PC-9 (cell line): ENCODE results near the gene UBE2O. TPM values are rescaled to one million over a fixed set of nuclear protein-coding genes. Genes with fewer than 3 reads are reported as not detected.

Experiments used
- BruUV-seq: library from RNA; stranded (reverse); fragments of 400-500 nt; replicated peaks from 2 replicates; lab custom pipeline; 2021; lab: Mats Ljungman, UMichigan
- CTCF ChIA-PET: fragments of 300-600 bp; sonication (Branson Sonifier 250); formaldehyde crosslinking; loops from one replicate; lab custom pipeline; 2022; ENCODE audit warnings: antibody characterized with exemption; lab: Charles Lee
- POLR2A ChIA-PET: fragments of 300-600 bp; sonication (Branson Sonifier 250); formaldehyde crosslinking; loops from one replicate; lab custom pipeline; 2022; ENCODE audit warnings: antibody characterized with exemption; ENCODE audit not compliant: unreplicated experiment; lab: Charles Lee
- DNase-seq, 2 experiments: peaks; one replicate each; pipeline versions ENCODE4 v3.0.0 to v3.0.0-alpha.2; 2015 to 2022; ENCODE audit warnings: mixed read lengths in 1 of 2
- H2AFZ ChIP-seq: fragments of 200-600 bp; sonication (generic); 2 replicates; pipeline ENCODE4 v1.8.1; 2017; ENCODE audit warnings: antibody characterized with exemption
- H3F3A ChIP-seq: fragments of 200-600 bp; sonication (generic); 2 replicates; pipeline ENCODE4 v1.8.1; 2017; ENCODE audit warnings: antibody characterized with exemption, mild to moderate bottlenecking, low read depth; ENCODE audit not compliant: insufficient read depth
- H3K27ac ChIP-seq: fragments of 200-600 bp; sonication (generic); 2 replicates; pipeline ENCODE4 v1.6.1; 2016; ENCODE audit warnings: mixed run types
- H3K27me3 ChIP-seq: fragments of 200-600 bp; sonication (generic); 2 replicates; pipeline ENCODE4 v1.6.1; 2016; ENCODE audit warnings: low read depth, mixed run types; ENCODE audit not compliant: insufficient read depth
- H3K36me3 ChIP-seq: fragments of 200-600 bp; sonication (generic); 2 replicates; pipeline ENCODE4 v1.6.1; 2016; ENCODE audit warnings: low read depth, mixed run types
- H3K4me1 ChIP-seq: fragments of 200-600 bp; sonication (generic); replicated peaks from 2 replicates; pipeline ENCODE4 v1.6.1; 2016; ENCODE audit warnings: mixed run types; ENCODE audit not compliant: insufficient read depth
- H3K4me2 ChIP-seq: fragments of 200-600 bp; sonication (generic); 2 replicates; pipeline ENCODE4 v1.6.1; 2017; ENCODE audit warnings: mixed run types
- H3K4me3 ChIP-seq: fragments of 200-600 bp; sonication (generic); 2 replicates; pipeline ENCODE4 v1.6.1; 2016; ENCODE audit warnings: mixed run types
- H3K79me2 ChIP-seq: fragments of 200-600 bp; sonication (generic); 2 replicates; pipeline ENCODE4 v1.6.1; 2017; ENCODE audit warnings: low read depth, mixed run types
- H3K9me2 ChIP-seq: fragments of 200-600 bp; sonication (generic); 2 replicates; pipeline ENCODE4 v1.8.1; 2017; ENCODE audit warnings: mild to moderate bottlenecking; ENCODE audit not compliant: insufficient read depth
- H3K9me3 ChIP-seq: fragments of 200-600 bp; sonication (generic); 2 replicates; pipeline ENCODE4 v1.8.1; 2016; ENCODE audit warnings: low read depth; ENCODE audit not compliant: insufficient read depth
- H4K20me1 ChIP-seq: fragments of 200-600 bp; sonication (generic); 2 replicates; pipeline ENCODE4 v1.8.1; 2017; ENCODE audit not compliant: insufficient read depth
- EZH2 ChIP-seq: fragments of 200-600 bp; sonication (generic); IDR thresholded peaks from 2 replicates; pipeline ENCODE4 v1.8.0; 2017; ENCODE audit warnings: antibody characterized with exemption, low read depth
- intact Hi-C: fragments of 100-400 bp; cut with micrococcal nuclease; formaldehyde crosslinking; loops from one replicate; pipeline ENCODE4 v1.10.0; 2022; ENCODE audit not compliant: unreplicated experiment
- total RNA-seq: library from RNA; stranded (reverse); gene quantifications from 2 replicates; pipeline ENCODE4 v1.2.3, GENCODE V29; 2021
- TF ChIP-seq, protein P1 (sequence below): fragments of 200-600 bp; sonication (generic); conservative IDR thresholded peaks from 2 replicates; pipeline ENCODE4 v1.6.1; 2017; ENCODE audit warnings: mixed run types, antibody characterized with exemption, mild to moderate bottlenecking, moderate library complexity

The UBE2O gene
- total RNA-seq, 1 experiment from 2014 or later: 28.0 TPM

DNA sequence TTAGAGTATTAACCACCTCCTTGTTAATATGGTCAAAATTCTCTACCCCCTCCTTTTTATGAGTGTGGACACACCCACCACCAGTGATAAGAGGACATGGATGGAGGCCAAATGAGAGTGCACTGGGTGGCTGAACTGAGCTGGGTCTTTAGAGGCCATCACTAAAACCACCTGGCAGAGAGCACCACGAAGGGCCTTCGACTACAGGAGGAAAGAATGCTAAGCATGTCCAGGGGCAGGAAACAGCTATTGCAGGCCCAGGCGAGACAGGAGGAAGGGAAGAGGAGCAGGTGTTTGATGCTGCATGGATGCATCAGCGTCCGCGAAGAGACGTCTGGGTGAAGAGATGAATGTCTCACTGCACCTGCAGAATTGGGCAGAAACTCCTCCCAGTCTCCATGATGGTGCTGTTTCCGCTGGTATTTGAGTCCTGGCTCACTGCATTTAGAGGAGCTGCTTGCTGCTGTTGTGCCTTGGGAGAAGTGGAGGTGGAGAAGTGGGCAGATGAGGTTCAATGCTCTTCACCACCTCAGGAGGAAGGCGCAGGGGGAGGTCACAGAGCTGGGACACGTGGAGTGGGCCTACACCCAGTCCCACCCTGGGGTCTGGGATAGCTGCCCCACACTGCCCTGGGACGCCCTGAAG is 35.3 kb downstream of the UBE2O start:
- TF ChIP-seq EZH2: no peak
- TF ChIP-seq, protein P1, sequence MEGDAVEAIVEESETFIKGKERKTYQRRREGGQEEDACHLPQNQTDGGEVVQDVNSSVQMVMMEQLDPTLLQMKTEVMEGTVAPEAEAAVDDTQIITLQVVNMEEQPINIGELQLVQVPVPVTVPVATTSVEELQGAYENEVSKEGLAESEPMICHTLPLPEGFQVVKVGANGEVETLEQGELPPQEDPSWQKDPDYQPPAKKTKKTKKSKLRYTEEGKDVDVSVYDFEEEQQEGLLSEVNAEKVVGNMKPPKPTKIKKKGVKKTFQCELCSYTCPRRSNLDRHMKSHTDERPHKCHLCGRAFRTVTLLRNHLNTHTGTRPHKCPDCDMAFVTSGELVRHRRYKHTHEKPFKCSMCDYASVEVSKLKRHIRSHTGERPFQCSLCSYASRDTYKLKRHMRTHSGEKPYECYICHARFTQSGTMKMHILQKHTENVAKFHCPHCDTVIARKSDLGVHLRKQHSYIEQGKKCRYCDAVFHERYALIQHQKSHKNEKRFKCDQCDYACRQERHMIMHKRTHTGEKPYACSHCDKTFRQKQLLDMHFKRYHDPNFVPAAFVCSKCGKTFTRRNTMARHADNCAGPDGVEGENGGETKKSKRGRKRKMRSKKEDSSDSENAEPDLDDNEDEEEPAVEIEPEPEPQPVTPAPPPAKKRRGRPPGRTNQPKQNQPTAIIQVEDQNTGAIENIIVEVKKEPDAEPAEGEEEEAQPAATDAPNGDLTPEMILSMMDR: no peak
- H3K36me3 ChIP-seq: no peaks in the 10 kb centered on the region
- H3K4me2 ChIP-seq: no peak overlapping the region
- DNase-seq: no peak
- ChIA-PET POLR2A (interaction anchor here (0.6 kb wide), 1 partner anchor 50 kb away, joined by 3 read pairs; the partner anchor contains the start of gene AANAT), CTCF (no interaction called here)
- H3K4me3 ChIP-seq: no peak overlapping the region
- H3K27ac ChIP-seq: no peak overlapping the region
- H4K20me1 ChIP-seq: no peaks in the 10 kb centered on the region; the same call in 1 of the 2 replicates
- BruUV-seq: no TSS peak
- no peaks in the 10 kb centered on the region for H3K4me1 ChIP-seq
- no peak overlapping the region for H2AFZ ChIP-seq
- H3F3A ChIP-seq: no peaks in the 10 kb centered on the region
- intact Hi-C loops: no loop called here
- no peaks in the 10 kb centered on the region for H3K27me3 ChIP-seq
- no peaks in the 10 kb centered on the region for H3K9me3 ChIP-seq
- H3K9me2 ChIP-seq: no peaks in the 10 kb centered on the region
- H3K79me2 ChIP-seq: no peaks in the 10 kb centered on the region

DNA sequence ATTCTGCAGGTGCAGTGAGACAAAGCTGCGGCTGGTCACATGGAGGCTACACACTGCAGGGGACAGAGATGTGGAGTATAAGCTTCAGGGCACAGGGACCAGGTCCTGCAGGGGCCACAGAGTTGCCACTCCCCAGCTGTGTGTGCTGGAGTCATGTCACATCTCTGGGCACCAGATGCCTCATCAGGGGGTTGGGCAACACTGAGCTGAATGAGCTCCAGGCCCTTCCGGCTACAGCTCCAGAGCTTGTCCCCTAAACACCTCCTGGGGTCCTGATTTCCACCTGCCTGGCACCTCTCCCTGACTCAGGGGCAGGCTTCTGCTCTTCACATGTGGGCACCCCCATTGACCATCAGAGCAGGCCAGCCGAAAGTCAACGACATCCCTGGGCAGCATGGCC is 36.1 kb downstream of the UBE2O start:
- H3K36me3 ChIP-seq: no peaks in the 10 kb centered on the region
- H4K20me1 ChIP-seq: no peaks in the 10 kb centered on the region; the same call in 1 of the 2 replicates
- POLR2A ChIA-PET: no interaction called here
- H3K4me1 ChIP-seq: no peaks in the 10 kb centered on the region
- CTCF ChIA-PET: no interaction called here
- TF ChIP-seq, protein P1: no peak
- no peak for TF ChIP-seq EZH2
- H3F3A ChIP-seq: no peaks in the 10 kb centered on the region
- intact Hi-C loops: no loop called here
- no peak overlapping the region for H3K4me3 ChIP-seq
- H3K79me2 ChIP-seq: no peaks in the 10 kb centered on the region
- DNase-seq: no peak
- H3K9me2 ChIP-seq: no peaks in the 10 kb centered on the region
- H2AFZ ChIP-seq: no peak overlapping the region
- no peaks in the 10 kb centered on the region for H3K27me3 ChIP-seq
- no peak overlapping the region for H3K4me2 ChIP-seq
- no TSS peak for BruUV-seq
- no peak overlapping the region for H3K27ac ChIP-seq
- no peaks in the 10 kb centered on the region for H3K9me3 ChIP-seq

DNA sequence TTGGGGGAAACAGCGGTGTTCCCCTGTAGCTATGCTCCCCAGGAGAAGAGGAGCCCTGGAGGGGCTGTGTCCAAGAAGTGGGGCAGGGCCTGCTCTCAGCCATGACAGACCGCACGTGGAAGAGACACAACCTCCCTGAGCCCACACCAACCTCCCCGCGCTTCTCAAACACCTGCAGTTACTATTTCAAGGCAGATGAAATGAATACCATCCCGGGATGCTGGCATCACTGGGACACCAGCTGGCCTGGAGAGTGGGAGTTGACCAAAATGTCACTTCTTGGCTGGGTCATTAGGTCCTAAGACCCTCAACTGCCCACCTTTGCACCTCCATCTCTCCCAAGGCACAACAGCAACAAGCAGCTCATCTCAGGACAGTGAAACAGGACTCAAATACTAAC is 36.5 kb downstream of the UBE2O start:
- Histone ChIP-seq H3K79me2 (no peaks in the 10 kb centered on the region), H4K20me1 (no peaks in the 10 kb centered on the region; the same call in 1 of the 2 replicates), H3K9me2 (no peaks in the 10 kb centered on the region), H3K36me3 (no peaks in the 10 kb centered on the region), H2AFZ (no peak overlapping the region), H3K27me3 (no peaks in the 10 kb centered on the region), H3K27ac (no peak overlapping the region), H3K9me3 (no peaks in the 10 kb centered on the region), H3K4me3 (no peak overlapping the region), H3F3A (no peaks in the 10 kb centered on the region), H3K4me1 (no peaks in the 10 kb centered on the region), H3K4me2 (no peak overlapping the region)
- DNase-seq: no peak
- ChIA-PET POLR2A (no interaction called here), CTCF (no interaction called here)
- no peak for TF ChIP-seq EZH2
- TF ChIP-seq, protein P1: no peak
- intact Hi-C loops: no loop called here
- BruUV-seq: no TSS peak
